Measurements from ENCODE around the gene RBMS1. TPM values are rescaled to one million over a fixed set of nuclear protein-coding genes. Genes with fewer than 3 reads are reported as not detected.

The RBMS1 gene
- total RNA-seq, 1 donor from 2014 or later = 148 TPM

DNA sequence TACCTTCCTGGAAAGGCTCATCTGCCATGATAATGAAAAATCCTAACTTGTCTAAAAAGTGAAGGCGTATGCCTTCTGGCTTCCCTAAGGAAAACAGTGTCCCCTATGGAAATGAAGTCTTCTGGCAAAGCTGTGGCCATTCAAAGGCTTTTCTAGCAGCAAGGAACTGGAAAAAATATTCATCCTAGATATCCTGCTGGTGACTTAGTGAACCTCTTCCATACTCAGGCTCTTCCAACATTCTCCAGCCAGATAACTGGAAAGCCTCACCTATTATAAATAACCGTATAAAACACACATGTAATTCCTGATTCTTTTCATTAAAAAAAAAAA, 84.7 kb downstream of the RBMS1 start:
- H3K4me1 Mint-ChIP-seq (ENCODE audit: low read depth, unreplicated experiment) = peaks cover 47% of the 10 kb centered on the region
- Histone ChIP-seq H3K4me3 (ENCODE audit: insufficient read depth, low read depth, low read length) (no peak overlapping the region), H3K79me2 (ENCODE audit: insufficient read depth, low read length) (peaks cover 77% of the 10 kb centered on the region)

DNA sequence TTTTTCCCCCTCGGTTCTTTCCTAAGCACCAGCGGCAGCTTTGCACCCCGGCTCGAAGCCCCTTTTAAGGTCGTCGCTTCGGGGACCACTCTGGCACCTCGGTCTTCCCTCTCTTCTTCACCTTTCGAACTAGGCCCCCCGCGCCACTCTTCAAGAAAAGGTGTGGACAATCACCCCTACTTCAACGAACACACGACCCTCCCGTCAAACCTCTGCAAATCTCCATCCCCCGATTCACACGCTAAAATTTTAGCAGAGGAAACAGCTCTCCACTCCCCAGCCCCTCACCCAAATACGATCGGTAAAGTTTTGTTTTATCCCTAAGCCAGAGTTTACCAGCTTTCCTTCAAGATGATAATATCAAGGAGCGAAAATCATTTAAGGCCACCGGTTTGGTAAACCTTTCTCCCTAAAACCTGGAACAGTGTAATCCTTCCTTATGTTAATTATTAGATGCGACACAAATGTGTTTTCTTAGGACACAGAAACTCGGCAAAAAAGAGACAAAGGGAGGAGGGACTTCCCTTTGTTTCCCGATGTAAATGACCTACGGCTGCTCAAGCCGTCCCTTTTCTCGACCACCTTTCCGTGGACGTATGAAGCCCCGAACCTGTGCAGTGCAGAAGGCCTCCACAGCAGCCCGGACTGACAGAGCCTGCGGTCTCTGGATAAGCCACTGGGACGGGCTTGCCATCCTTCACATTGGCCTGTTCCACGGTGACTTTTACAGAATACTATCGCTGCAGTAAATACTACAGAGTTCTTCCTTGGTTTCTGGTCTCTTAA, 85.2 kb downstream of the RBMS1 start:
- H3K36me3 ChIP-seq (ENCODE audit: insufficient read depth, low read length) = no peaks in the 10 kb centered on the region
- H3K36me3 Mint-ChIP-seq (ENCODE audit: low read depth, unreplicated experiment) = peaks cover 1% of the 10 kb centered on the region
- peak overlapping the region; percentile 24 for H2AFZ ChIP-seq (ENCODE audit: low read depth, low read length)
- peaks cover 52% of the 10 kb centered on the region for H3K4me1 Mint-ChIP-seq (ENCODE audit: low read depth, unreplicated experiment)
- H3K27ac ChIP-seq (ENCODE audit: low read depth, low read length) = peak overlapping the region; percentile 46
- DNase-seq (ENCODE audit: low read depth) (no peak), FAIRE-seq (no peak)
- H3K9me3 Mint-ChIP-seq (ENCODE audit: unreplicated experiment) = no peaks in the 10 kb centered on the region
- H3K4me3 ChIP-seq (ENCODE audit: insufficient read depth, low read depth, low read length) = peak overlapping the region; percentile 49
- H3K27me3 Mint-ChIP-seq (ENCODE audit: low read depth, unreplicated experiment) = no peaks in the 10 kb centered on the region
- H3K27ac Mint-ChIP-seq (ENCODE audit: unreplicated experiment) = peak overlapping the region; percentile 96
- H3K27me3 ChIP-seq (ENCODE audit: insufficient read depth, low read length) = no peaks in the 10 kb centered on the region
- TF ChIP-seq, protein P1, sequence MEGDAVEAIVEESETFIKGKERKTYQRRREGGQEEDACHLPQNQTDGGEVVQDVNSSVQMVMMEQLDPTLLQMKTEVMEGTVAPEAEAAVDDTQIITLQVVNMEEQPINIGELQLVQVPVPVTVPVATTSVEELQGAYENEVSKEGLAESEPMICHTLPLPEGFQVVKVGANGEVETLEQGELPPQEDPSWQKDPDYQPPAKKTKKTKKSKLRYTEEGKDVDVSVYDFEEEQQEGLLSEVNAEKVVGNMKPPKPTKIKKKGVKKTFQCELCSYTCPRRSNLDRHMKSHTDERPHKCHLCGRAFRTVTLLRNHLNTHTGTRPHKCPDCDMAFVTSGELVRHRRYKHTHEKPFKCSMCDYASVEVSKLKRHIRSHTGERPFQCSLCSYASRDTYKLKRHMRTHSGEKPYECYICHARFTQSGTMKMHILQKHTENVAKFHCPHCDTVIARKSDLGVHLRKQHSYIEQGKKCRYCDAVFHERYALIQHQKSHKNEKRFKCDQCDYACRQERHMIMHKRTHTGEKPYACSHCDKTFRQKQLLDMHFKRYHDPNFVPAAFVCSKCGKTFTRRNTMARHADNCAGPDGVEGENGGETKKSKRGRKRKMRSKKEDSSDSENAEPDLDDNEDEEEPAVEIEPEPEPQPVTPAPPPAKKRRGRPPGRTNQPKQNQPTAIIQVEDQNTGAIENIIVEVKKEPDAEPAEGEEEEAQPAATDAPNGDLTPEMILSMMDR (IDR thresholded peaks at IDR 0.05; ENCODE audit: insufficient read depth, low read depth, low read length) = no peak
- TF ChIP-seq EZH2 (IDR thresholded peaks at IDR 0.05; ENCODE audit: insufficient read depth, low read length) = no peak
- H3K4me2 ChIP-seq (ENCODE audit: low read length) = peak overlapping the region; percentile 93
- peak overlapping the region; percentile 86 for H3K4me3 Mint-ChIP-seq (ENCODE audit: unreplicated experiment)
- H4K20me1 ChIP-seq (ENCODE audit: insufficient read depth, low read length) = peaks cover 45% of the 10 kb centered on the region
- peak overlapping the region; percentile 90 for H3K9ac ChIP-seq (ENCODE audit: low read length)
- peaks cover 77% of the 10 kb centered on the region for H3K79me2 ChIP-seq (ENCODE audit: insufficient read depth, low read length)
- peaks cover 46% of the 10 kb centered on the region for H3K4me1 ChIP-seq (ENCODE audit: insufficient read depth, low read length)
- no peaks in the 10 kb centered on the region for H3K9me3 ChIP-seq (ENCODE audit: insufficient read depth, low read depth, low read length)

More for the DNA sequence above, 84.7 kb downstream of the RBMS1 start:
- peaks cover 40% of the 10 kb centered on the region for H4K20me1 ChIP-seq (ENCODE audit: insufficient read depth, low read length)
- TF ChIP-seq EZH2 (IDR thresholded peaks at IDR 0.05; ENCODE audit: insufficient read depth, low read length) = no peak
- TF ChIP-seq, protein P1 (IDR thresholded peaks at IDR 0.05; ENCODE audit: insufficient read depth, low read depth, low read length) = no peak
- H3K27me3 ChIP-seq (ENCODE audit: insufficient read depth, low read length) = no peaks in the 10 kb centered on the region
- H3K27ac ChIP-seq (ENCODE audit: low read depth, low read length) = peak overlapping the region; percentile 18
- Mint-ChIP-seq H3K9me3 (ENCODE audit: unreplicated experiment) (no peaks in the 10 kb centered on the region), H3K27me3 (ENCODE audit: low read depth, unreplicated experiment) (no peaks in the 10 kb centered on the region), H3K36me3 (ENCODE audit: low read depth, unreplicated experiment) (peaks cover 1% of the 10 kb centered on the region), H3K4me3 (ENCODE audit: unreplicated experiment) (peak overlapping the region; percentile 86), H3K27ac (ENCODE audit: unreplicated experiment) (peak overlapping the region; percentile 96)
- H3K9ac ChIP-seq (ENCODE audit: low read length) = peak overlapping the region; percentile 90
- DNase-seq (ENCODE audit: low read depth) (no peak), FAIRE-seq (peak; percentile 23)
- peak overlapping the region; percentile 93 for H3K4me2 ChIP-seq (ENCODE audit: low read length)
- peaks cover 43% of the 10 kb centered on the region for H3K4me1 ChIP-seq (ENCODE audit: insufficient read depth, low read length)
- no peaks in the 10 kb centered on the region for H3K36me3 ChIP-seq (ENCODE audit: insufficient read depth, low read length)
- H3K9me3 ChIP-seq (ENCODE audit: insufficient read depth, low read depth, low read length) = no peaks in the 10 kb centered on the region
- H2AFZ ChIP-seq (ENCODE audit: low read depth, low read length) = peak overlapping the region; percentile 24
